Activated CD8-positive, alpha-beta memory T cell treated with anti-CD3 and anti-CD28 coated beads, Interleukin-2, amount 50 U/mL, for 48 hours (primary cell): ENCODE data around the gene IGFBP4.
A peak's percentile ranks its signal among the peaks of the same experiment; 100 is the strongest.

Experiments used
- DNase-seq: peaks from one replicate; pipeline ENCODE4 v3.0.0-alpha.2; 2020

IGFBP4 gene

DNA sequence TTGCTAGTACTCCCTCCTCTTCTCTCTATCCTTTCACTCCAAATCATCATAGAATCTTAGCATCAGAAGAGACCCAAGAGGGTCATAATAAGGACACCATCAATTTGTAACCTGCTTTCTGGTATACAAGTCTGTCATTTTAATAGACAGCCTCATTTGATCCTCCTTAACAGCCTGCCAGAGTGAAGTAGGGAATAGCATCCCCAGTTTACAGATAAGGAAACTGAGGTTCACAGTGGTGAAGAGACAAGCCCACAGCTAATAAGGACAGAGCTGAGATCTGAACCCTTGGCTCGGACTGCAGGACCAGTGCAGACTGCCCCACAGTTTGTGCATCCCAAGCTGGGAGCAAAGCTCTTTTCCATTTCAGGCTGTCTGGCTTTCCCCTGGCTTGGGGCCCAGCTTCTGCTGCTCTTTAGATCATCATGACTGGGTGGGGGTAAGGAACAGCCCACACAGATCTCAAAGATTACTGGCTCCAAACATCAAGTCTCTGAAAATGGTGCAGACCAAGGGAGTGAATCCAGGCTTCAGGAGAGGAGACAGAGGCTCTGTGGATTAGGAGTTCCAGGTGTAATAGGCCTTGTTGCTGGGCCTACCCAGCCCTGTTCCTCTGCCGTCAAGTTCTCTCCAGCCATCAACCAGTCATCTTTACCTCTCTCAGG is 10.3 kb upstream of the IGFBP4 start:
- peak; percentile 47 for DNase-seq

- DNase-seq: no peak
Measured at GRCh38 chr17:40433551-40434415, 9.5 kb upstream of the IGFBP4 start.

DNA sequence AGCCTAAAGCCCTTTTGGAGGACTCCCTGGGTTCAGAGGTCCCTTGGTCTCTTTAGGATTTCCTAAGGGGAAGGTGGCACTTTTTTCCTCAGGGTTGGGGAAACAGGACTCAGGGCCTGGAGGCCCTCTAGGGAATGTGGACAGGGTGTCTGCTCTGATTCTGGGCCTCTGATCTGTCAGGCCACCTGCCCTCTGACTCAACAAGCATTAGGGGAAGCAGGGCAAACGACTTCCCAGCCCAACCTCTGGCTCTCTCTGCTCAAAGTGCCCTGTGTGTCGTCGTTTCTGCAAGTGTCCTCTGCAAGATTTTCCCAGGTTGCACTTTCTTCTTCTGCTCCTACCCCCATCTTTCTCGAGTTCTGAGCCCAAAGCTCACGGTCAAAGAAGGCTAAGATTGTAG is 6.6 kb upstream of the IGFBP4 start:
- no peak for DNase-seq

GRCh38 chr17:40437095-40437732 is 6.0 kb upstream of the IGFBP4 start:
- DNase-seq: no peak

DNA sequence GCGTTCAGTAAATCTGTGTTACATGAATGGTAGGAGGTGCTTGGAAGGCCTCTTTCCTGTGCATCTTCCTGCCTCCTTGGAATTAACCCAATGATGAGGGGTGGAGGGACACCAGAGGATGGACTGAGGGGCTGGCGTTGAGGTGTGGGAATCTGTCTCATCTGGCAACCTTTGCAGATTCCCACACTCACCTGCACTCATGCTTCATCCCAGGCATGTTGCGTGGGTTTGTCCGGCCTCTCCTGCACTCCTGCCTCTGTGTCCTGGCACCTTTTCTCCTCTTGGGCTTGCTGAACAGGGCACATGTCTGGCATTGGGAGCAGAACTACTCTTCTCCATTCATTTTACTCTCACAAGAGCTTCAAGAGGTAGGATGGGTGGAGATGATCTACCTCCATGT is 3.1 kb upstream of the IGFBP4 start:
- DNase-seq: no peak

- DNase-seq: no peak
Measured at GRCh38 chr17:40442392-40443195, 656 bp upstream of the IGFBP4 start.

GRCh38 chr17:40443988-40444899 is 994 bp downstream of the IGFBP4 start:
- DNase-seq: no peak

- DNase-seq: no peak
Measured at GRCh38 chr17:40445751-40446468, 2.7 kb downstream of the IGFBP4 start.

GRCh38 chr17:40447148-40447644 is 3.9 kb downstream of the IGFBP4 start:
- DNase-seq: no peak

- no peak for DNase-seq
Measured at GRCh38 chr17:40447806-40448205, 4.6 kb downstream of the IGFBP4 start.

GRCh38 chr17:40448213-40448638 is 5.0 kb downstream of the IGFBP4 start:
- DNase-seq: no peak

DNA sequence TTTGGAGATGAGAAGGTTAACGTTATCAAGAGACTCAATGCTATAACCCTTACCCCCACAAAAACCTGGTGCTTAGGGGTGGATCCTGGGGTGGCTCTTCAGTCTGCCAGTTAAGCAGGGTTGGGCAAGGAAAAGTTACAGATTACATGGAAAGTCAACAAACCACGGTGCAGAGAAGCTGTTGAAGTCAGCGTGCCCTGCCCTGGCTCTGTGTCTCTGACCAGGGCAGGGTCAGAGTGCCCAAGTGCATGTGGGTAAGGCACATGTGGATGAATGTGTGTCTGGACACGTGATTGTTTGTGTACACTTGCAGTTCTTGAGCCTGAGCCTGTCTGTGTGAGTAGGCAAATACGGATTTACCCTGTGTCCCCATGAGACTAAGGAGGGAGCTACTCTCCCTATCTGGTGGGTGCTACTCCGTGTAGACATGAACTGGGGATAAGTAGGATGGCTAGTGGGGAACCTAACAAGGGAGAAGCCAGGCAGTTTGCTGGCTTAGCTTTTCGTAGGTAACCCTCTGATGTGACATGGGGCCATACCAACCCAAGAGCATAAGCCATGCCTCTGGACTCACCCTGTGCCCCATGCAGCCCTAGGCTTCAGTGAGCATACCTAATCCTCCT is 5.5 kb downstream of the IGFBP4 start:
- no peak for DNase-seq

DNA sequence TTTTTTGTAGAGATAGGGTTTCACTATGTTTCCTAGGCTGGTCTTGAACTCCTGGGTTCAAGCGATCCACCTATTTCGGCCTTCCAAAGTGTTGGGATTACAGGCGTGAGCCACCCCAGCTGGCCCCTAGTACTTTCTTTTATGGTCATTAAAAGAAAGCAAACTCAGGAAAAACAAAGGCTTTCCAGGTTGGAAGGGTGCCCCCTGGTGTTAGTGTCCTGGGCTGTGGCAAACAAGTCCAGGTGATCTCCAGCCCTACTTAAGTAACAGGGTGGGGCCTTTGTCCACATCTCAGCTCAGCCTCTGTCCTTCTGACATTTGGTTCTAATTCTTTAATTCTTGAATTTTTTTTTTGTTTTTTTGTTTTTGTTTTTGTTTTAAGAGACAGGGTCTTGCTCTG is 6.9 kb downstream of the IGFBP4 start:
- DNase-seq: no peak

GRCh38 chr17:40451420-40451819 is 8.2 kb downstream of the IGFBP4 start:
- no peak for DNase-seq

- no peak for DNase-seq
Measured at GRCh38 chr17:40452216-40452787, 9.1 kb downstream of the IGFBP4 start.

- DNase-seq: no peak
Measured at GRCh38 chr17:40452921-40453378, 9.7 kb downstream of the IGFBP4 start.

GRCh38 chr17:40453881-40454612 is 10.8 kb downstream of the IGFBP4 start:
- DNase-seq: no peak

DNA sequence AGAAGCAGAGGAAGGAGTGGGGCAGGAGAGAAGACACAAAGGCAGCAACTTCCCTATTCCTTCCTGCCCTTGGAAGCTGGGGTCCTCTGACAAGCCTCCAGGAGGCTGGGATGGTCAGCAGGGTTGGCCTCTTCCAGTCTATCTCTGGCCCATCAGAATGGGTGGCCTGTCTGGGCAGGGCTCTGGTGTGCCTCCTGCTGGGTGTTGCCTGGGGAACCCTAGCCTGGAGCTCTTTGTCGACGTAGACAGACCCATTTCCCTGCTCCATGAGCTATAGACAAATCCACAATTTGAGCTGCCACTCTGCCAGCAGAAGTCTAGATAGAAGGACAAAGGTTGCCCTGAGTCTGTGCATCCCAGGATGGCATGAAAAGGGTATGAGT is 11.4 kb downstream of the IGFBP4 start:
- DNase-seq: no peak

DNA sequence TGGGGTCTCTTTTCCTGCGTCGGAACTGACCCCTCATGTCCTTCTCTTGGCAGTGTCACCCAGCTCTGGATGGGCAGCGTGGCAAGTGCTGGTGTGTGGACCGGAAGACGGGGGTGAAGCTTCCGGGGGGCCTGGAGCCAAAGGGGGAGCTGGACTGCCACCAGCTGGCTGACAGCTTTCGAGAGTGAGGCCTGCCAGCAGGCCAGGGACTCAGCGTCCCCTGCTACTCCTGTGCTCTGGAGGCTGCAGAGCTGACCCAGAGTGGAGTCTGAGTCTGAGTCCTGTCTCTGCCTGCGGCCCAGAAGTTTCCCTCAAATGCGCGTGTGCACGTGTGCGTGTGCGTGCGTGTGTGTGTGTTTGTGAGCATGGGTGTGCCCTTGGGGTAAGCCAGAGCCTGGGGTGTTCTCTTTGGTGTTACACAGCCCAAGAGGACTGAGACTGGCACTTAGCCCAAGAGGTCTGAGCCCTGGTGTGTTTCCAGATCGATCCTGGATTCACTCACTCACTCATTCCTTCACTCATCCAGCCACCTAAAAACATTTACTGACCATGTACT is 13.2 kb downstream of the IGFBP4 start:
- no peak for DNase-seq
